Naive thymus-derived CD4-positive, alpha-beta T cell (primary cell): ENCODE measurements around the gene ADRA2C. TPM values are rescaled to one million over a fixed set of nuclear protein-coding genes. Genes with fewer than 3 reads are reported as not detected.

Experiments used
- ATAC-seq: fragments of 150-1000 bp; cut with Tn5 transposase; 2 replicates; pipeline ENCODE4 v1.10.0; 2021; ENCODE audit warnings: mild to moderate bottlenecking, moderate library complexity
- CTCF ChIA-PET: fragments of 350-600 bp; sonication (Branson Sonifier 250); formaldehyde crosslinking; loops from one replicate; lab custom pipeline; 2021; ENCODE audit warnings: antibody characterized with exemption; lab: Charles Lee
- POLR2A ChIA-PET: fragments of 350-600 bp; sonication (Branson Sonifier 250); formaldehyde crosslinking; loops from one replicate; lab custom pipeline; 2021; ENCODE audit warnings: antibody characterized with exemption, inconsistent platforms; lab: Charles Lee
- DNase-seq, 9 donors: peaks; one replicate each; pipeline versions ENCODE4 v3.0.0 to v3.0.0-alpha.2; 2020 to 2022; ENCODE audit warnings: mixed read lengths in 1 of 9
- H3K27ac ChIP-seq: one replicate; pipeline ENCODE4 v1.7.0; 2013; ENCODE audit warnings: mild to moderate bottlenecking, low read depth, low read length, moderate library complexity
- H3K27me3 ChIP-seq, 2 donors: one replicate each; pipeline ENCODE4 v1.7.0; 2013; ENCODE audit warnings: low read length in 2 of 2, mild to moderate bottlenecking in 2 of 2, moderate library complexity in 2 of 2; ENCODE audit not compliant: control insufficient read depth in 2 of 2, insufficient read depth in 2 of 2
- H3K36me3 ChIP-seq, 3 experiments: 1 replicate in 2 of 3; 2 replicates in 1 of 3; pipeline ENCODE4 v1.7.0; 2013; ENCODE audit warnings: low read length in 3 of 3, mild to moderate bottlenecking in 3 of 3, moderate library complexity in 1 of 3; ENCODE audit not compliant: insufficient read depth in 3 of 3, control insufficient read depth in 2 of 3
- H3K4me1 ChIP-seq, 2 donors: one replicate each; pipeline ENCODE4 v1.7.0; 2013; ENCODE audit warnings: low read length in 2 of 2, mild to moderate bottlenecking in 2 of 2, moderate library complexity in 1 of 2; ENCODE audit not compliant: control insufficient read depth in 2 of 2, insufficient read depth in 2 of 2
- H3K4me3 ChIP-seq: 2 replicates; pipeline ENCODE4 v1.7.0; 2013; ENCODE audit warnings: mild to moderate bottlenecking, low read length
- H3K9me3 ChIP-seq, 3 experiments: 1 replicate in 2 of 3; 2 replicates in 1 of 3; pipeline ENCODE4 v1.7.0; 2013; ENCODE audit warnings: low read length in 3 of 3; ENCODE audit not compliant: control insufficient read depth in 2 of 3
- H3K27ac Mint-ChIP-seq, 9 donors: one replicate each; pipeline ENCODE4 v1.8.0; 2020 to 2022; ENCODE audit warnings: mixed read lengths in 9 of 9, mild to moderate bottlenecking in 8 of 9, moderate library complexity in 5 of 9, inconsistent platforms in 2 of 9
- H3K27me3 Mint-ChIP-seq, 5 donors: one replicate each; pipeline ENCODE4 v1.8.0; 2021 to 2022; ENCODE audit warnings: mixed read lengths in 5 of 5, mild to moderate bottlenecking in 1 of 5
- H3K36me3 Mint-ChIP-seq, 5 donors: one replicate each; pipeline ENCODE4 v1.8.0; 2020 to 2022; ENCODE audit warnings: mixed read lengths in 5 of 5, mild to moderate bottlenecking in 3 of 5, inconsistent platforms in 1 of 5
- H3K4me1 Mint-ChIP-seq, 7 donors: one replicate each; pipeline ENCODE4 v1.8.0; 2020 to 2022; ENCODE audit warnings: mixed read lengths in 7 of 7, mild to moderate bottlenecking in 3 of 7, inconsistent platforms in 1 of 7
- H3K4me3 Mint-ChIP-seq, 10 donors: one replicate each; pipeline ENCODE4 v1.8.0; 2020 to 2022; ENCODE audit warnings: mild to moderate bottlenecking in 10 of 10, mixed read lengths in 10 of 10, moderate library complexity in 6 of 10, inconsistent platforms in 2 of 10
- H3K9me3 Mint-ChIP-seq, 11 donors: one replicate each; pipeline ENCODE4 v1.8.0; 2020 to 2022; ENCODE audit warnings: mixed read lengths in 11 of 11, mild to moderate bottlenecking in 4 of 11, inconsistent platforms in 1 of 11, moderate library complexity in 1 of 11
- intact Hi-C, 2 donors: fragments of 100-400 bp; cut with micrococcal nuclease; formaldehyde crosslinking; loops; one replicate each; pipeline ENCODE4 v1.15.1; 2023
- polyA plus RNA-seq, 2 donors: library from polyadenylated mRNA; unstranded; fragments of 300-500 nt; fragmentation: Illumina TruSeq; gene quantifications; one replicate each; pipeline ENCODE4 v1.2.3, GENCODE V29; 2021
- total RNA-seq, 6 experiments: library from RNA in 5 of 6; stranded (reverse) in 5 of 6; gene quantifications; 1 replicate in 5 of 6; 2 replicates in 1 of 6; pipeline ENCODE4 v1.2.3 and lab custom pipeline; 2021 to 2026

The ADRA2C gene
- total and polyA plus RNA-seq, 7 experiments from 2014 or later = not detected

DNA sequence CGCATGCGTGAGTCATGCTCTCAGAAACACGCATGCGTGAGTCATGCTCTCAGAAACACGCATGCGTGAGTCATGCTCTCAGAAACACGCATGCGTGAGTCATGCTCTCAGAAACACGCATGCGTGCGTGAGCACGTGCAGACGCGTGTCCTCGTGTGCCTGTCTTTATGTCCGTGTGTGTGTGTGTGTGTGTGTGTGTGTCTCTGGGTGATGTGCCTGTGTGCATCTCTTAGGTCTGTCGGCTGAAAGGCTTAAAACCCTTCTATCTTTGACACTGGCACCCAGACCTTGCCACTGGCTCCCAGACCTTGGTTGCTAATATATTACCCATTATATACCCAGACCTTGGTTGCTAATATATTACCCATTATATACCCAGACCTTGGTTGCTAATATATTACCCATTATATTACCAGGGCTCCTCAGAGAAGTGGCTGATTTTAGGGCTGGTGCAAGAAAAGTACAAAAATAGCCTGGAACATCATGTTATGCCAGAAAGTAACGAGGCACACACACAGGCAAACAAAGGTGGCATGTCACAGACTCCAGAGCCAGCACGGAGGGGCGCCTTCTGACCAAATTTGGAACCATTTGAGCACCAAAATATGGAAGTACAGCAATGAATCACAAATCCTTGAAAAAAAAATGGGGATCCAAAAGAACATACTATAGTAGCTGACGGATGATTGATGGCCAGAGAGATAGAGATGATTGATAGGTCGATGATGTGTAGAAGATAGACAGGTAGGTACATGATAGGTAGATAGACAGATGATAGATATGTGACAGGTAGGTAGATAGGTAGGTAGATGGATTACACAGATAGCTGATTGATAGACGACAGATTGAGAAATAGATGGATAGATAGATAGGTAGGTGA lies 19.2 kb upstream of the ADRA2C start:
- Histone ChIP-seq H3K9me3 (peaks cover 0 to 9% (median 0%) of the 10 kb centered on the region in 3 experiments), H3K36me3 (no peaks in the 10 kb centered on the region), H3K4me1 (no peaks in the 10 kb centered on the region), H3K27ac (no peak overlapping the region), H3K27me3 (no peaks in the 10 kb centered on the region), H3K4me3 (no peak overlapping the region)
- CTCF ChIA-PET = no interaction called here
- ATAC-seq (no peak), DNase-seq (no peak)
- peaks cover 19 to 73% (median 58%) of the 10 kb centered on the region in 5 donors for H3K27me3 Mint-ChIP-seq
- POLR2A ChIA-PET = no interaction called here
- peaks cover 0 to 5% (median 2%) of the 10 kb centered on the region in 5 donors for H3K36me3 Mint-ChIP-seq
- no peak overlapping the region for H3K27ac Mint-ChIP-seq
- H3K4me3 Mint-ChIP-seq = no peak overlapping the region
- intact Hi-C loops = no loop called here
- H3K9me3 Mint-ChIP-seq = peaks cover 0 to 12% (median 5%) of the 10 kb centered on the region in 11 donors
- peaks cover 0 to 9% (median 0%) of the 10 kb centered on the region in 7 donors for H3K4me1 Mint-ChIP-seq

DNA sequence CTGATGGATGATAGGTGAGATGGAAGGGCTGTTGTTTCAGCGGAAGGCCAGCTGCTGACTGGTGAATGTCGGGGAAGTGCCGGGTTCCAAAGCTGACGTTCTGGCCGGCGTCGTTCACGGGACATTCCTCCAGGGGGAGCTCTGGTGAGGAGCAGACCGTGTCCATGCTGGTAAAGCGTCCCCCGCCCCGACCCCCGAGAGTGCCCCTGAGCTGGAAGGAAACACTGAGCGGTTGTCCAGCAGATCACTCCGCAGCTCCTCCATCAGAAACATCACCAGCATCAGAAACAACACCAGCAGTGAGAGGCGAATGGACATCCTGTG lies 18.6 kb upstream of the ADRA2C start:
- Mint-ChIP-seq H3K27me3 (peaks cover 19 to 72% (median 52%) of the 10 kb centered on the region in 5 donors), H3K27ac (no peak overlapping the region), H3K4me1 (peaks cover 0 to 9% (median 0%) of the 10 kb centered on the region in 7 donors), H3K9me3 (peaks cover 0 to 6% (median 3%) of the 10 kb centered on the region in 11 donors), H3K4me3 (no peak overlapping the region), H3K36me3 (peaks cover 0 to 5% (median 0%) of the 10 kb centered on the region in 5 donors)
- ATAC-seq = no peak
- Histone ChIP-seq H3K4me3 (no peak overlapping the region), H3K36me3 (no peaks in the 10 kb centered on the region), H3K4me1 (no peaks in the 10 kb centered on the region), H3K27ac (no peak overlapping the region), H3K27me3 (no peaks in the 10 kb centered on the region), H3K9me3 (peaks cover 0 to 3% (median 0%) of the 10 kb centered on the region in 3 experiments)
- CTCF ChIA-PET = no interaction called here
- POLR2A ChIA-PET = no interaction called here
- intact Hi-C loops = no loop called here
- no peak for DNase-seq

DNA sequence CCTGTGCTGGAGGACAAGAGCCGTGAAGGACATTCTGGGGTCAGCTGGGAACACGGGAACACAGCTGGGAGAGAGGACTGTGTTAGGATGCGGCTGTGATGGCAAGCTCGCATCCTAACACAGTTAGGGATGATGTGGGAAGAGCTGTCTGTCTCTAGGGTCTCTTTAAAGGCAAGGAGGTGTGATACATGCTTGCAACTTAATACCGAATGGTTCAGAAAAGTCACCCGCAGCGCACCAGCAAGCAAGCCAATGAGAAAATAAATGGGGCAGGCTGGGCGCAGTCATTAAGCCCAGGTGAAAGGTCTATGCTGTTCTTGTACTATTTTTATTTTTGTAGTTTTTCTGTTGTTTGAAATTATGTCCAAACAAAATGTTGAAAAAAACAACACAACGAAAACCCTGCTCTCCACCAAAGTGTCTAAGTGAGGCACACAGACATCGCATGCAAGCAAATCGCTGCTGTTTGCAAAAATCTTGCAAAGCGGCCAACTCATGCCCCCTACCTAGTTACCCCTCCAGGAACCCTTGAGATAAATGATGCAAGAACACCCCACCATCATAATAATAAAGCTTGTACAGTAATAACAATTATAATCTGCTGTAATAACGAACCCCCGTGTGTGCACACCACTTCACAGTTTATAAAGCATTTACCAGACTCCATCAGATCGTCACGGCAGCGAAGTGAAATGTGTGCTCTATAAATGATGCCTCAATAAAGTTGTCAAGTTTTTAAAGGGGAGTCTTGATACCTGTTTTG lies 17.9 kb upstream of the ADRA2C start:
- no peaks in the 10 kb centered on the region for H3K27me3 ChIP-seq
- peaks cover 0 to 3% (median 0%) of the 10 kb centered on the region in 11 donors for H3K9me3 Mint-ChIP-seq
- ChIA-PET POLR2A (no interaction called here), CTCF (no interaction called here)
- H3K36me3 Mint-ChIP-seq = peaks cover 0 to 5% (median 0%) of the 10 kb centered on the region in 5 donors
- peaks cover 0 to 9% (median 0%) of the 10 kb centered on the region in 7 donors for H3K4me1 Mint-ChIP-seq
- H3K9me3 ChIP-seq = no peaks in the 10 kb centered on the region
- no peak overlapping the region for H3K4me3 ChIP-seq
- no peaks in the 10 kb centered on the region for H3K4me1 ChIP-seq
- no peak overlapping the region for H3K27ac Mint-ChIP-seq
- no peak for DNase-seq
- H3K36me3 ChIP-seq = no peaks in the 10 kb centered on the region
- H3K27me3 Mint-ChIP-seq = peaks cover 19 to 64% (median 46%) of the 10 kb centered on the region in 5 donors
- no peak overlapping the region for H3K27ac ChIP-seq
- no peak overlapping the region for H3K4me3 Mint-ChIP-seq
- no peak for ATAC-seq
- intact Hi-C loops = no loop called here

DNA sequence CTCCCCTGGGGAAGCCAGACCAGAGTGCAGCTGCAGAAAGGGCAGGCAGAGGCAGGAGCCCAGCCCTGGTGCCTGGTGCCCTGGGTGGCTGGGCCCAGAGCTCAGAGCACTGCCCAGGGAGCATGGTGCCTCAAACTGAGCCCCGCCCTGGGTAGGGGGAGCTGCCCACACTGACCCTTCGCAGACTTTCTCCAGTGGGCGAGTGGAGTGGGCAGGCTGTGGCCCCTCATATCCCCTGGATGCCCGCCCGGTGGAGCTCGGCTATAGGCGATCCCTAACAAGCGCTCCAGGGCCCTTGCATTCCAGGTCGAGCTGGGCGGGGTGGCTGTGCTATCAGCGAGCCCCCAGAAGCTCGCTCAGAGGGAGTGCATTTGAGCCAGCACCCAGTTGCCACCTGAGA lies 17.1 kb upstream of the ADRA2C start:
- H3K4me3 ChIP-seq = no peak overlapping the region
- no peak for DNase-seq
- H3K4me1 Mint-ChIP-seq = peaks cover 0 to 9% (median 0%) of the 10 kb centered on the region in 7 donors
- no peaks in the 10 kb centered on the region for H3K36me3 ChIP-seq
- ChIA-PET CTCF (no interaction called here), POLR2A (no interaction called here)
- H3K4me3 Mint-ChIP-seq = no peak overlapping the region
- no peak overlapping the region for H3K27ac Mint-ChIP-seq
- no peak for ATAC-seq
- intact Hi-C loops = no loop called here
- H3K9me3 ChIP-seq = no peaks in the 10 kb centered on the region
- H3K27ac ChIP-seq = no peak overlapping the region
- H3K9me3 Mint-ChIP-seq = peaks cover 0 to 3% (median 0%) of the 10 kb centered on the region in 11 donors
- H3K27me3 ChIP-seq = no peaks in the 10 kb centered on the region
- peaks cover 0 to 5% (median 0%) of the 10 kb centered on the region in 5 donors for H3K36me3 Mint-ChIP-seq
- peaks cover 19 to 58% (median 45%) of the 10 kb centered on the region in 5 donors for H3K27me3 Mint-ChIP-seq
- H3K4me1 ChIP-seq = no peaks in the 10 kb centered on the region

DNA sequence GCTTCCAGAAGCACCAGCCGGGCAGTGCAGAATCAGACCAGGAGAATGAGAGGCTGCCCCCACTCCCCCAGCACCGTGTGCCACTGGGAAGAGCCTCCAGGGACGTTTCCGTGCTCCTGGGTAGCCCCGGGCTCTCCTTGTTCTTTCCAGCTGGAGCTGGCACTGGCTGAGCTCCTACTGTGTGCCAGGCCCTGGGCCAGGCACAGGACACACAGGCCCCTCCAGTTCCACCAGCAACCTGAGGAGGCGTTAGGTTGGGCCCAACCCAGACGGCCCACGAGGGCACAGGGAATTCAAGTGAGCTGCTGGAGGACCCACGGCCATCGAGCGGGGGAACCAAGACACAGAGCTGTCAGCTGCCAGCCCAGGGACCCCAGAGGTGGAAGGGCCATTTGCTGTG lies 15.9 kb upstream of the ADRA2C start:
- Histone ChIP-seq H3K36me3 (no peaks in the 10 kb centered on the region), H3K27me3 (no peaks in the 10 kb centered on the region), H3K4me3 (no peak overlapping the region), H3K4me1 (no peaks in the 10 kb centered on the region), H3K27ac (no peak overlapping the region), H3K9me3 (no peaks in the 10 kb centered on the region)
- Mint-ChIP-seq H3K4me1 (peaks cover 0 to 4% (median 0%) of the 10 kb centered on the region in 7 donors), H3K36me3 (peaks cover 0 to 5% (median 0%) of the 10 kb centered on the region in 5 donors), H3K27me3 (peaks cover 11 to 62% (median 38%) of the 10 kb centered on the region in 5 donors), H3K9me3 (peaks cover 0 to 3% (median 0%) of the 10 kb centered on the region in 11 donors), H3K27ac (no peak overlapping the region), H3K4me3 (no peak overlapping the region)
- no peak for DNase-seq
- intact Hi-C loops = no loop called here
- ATAC-seq = no peak
- ChIA-PET CTCF (no interaction called here), POLR2A (no interaction called here)

DNA sequence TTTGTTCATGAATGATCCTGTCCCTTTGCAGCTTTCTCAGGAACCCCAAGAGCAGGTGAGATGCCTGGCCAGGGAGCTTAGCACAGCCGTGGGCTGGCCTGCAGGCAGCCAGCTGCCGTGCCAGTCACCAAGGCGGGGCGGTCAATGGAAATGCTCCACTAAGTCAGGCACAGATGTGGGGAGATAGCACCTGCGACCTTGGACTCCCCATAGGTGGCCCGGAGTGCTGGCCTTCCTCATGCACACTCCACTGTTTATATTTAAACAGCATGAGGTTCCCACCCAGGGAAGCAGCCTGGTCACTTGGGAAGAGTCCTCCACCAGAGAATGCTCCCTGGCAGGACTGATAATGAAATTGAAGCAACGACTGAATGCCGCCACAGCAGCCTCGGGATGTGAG lies 14.2 kb upstream of the ADRA2C start:
- ATAC-seq (no peak), DNase-seq (no peak)
- intact Hi-C loops = no loop called here
- H3K36me3 Mint-ChIP-seq = no peaks in the 10 kb centered on the region
- H3K27ac Mint-ChIP-seq = no peak overlapping the region
- Histone ChIP-seq H3K36me3 (no peaks in the 10 kb centered on the region), H3K27ac (no peak overlapping the region), H3K4me3 (no peak overlapping the region), H3K27me3 (no peaks in the 10 kb centered on the region), H3K4me1 (no peaks in the 10 kb centered on the region), H3K9me3 (no peaks in the 10 kb centered on the region)
- H3K4me3 Mint-ChIP-seq = no peak overlapping the region
- peaks cover 0 to 4% (median 0%) of the 10 kb centered on the region in 7 donors for H3K4me1 Mint-ChIP-seq
- ChIA-PET POLR2A (no interaction called here), CTCF (no interaction called here)
- H3K27me3 Mint-ChIP-seq = peaks cover 6 to 51% (median 28%) of the 10 kb centered on the region in 5 donors
- peaks cover 0 to 2% (median 0%) of the 10 kb centered on the region in 11 donors for H3K9me3 Mint-ChIP-seq
